Transverse colon (tissue), 4 donors: ENCODE data around the gene ZNF546.

Experiments
- EP300 ChIP-seq: sonication (generic); formaldehyde crosslinking; IDR thresholded peaks from one replicate; pipeline ENCODE4 v1.6.1; 2017; ENCODE audit warnings: antibody characterized with exemption, low read depth
- POLR2A ChIP-seq: fragments of 450-650 bp; IDR thresholded peaks from one replicate; pipeline ENCODE4 v1.6.1; 2016; ENCODE audit warnings: antibody characterized with exemption, mild to moderate bottlenecking, moderate library complexity
- POLR2AphosphoS5 ChIP-seq, 3 donors: sonication (generic); formaldehyde crosslinking; IDR thresholded peaks; one replicate each; pipeline ENCODE4 v1.6.1; 2016; ENCODE audit warnings: antibody characterized with exemption in 3 of 3
- TF ChIP-seq, protein P1 (sequence below), 5 experiments: fragments of 200-600 bp in 3 of 5; fragments of 450-650 bp in 2 of 5; sonication (generic) in 3 of 5; IDR thresholded peaks; 1 replicate in 2 of 5; 2 replicates in 3 of 5; pipeline ENCODE4 v1.5.1; 2016 to 2017; ENCODE audit warnings: antibody characterized with exemption in 5 of 5, inconsistent platforms in 3 of 5, mild to moderate bottlenecking in 2 of 5, moderate library complexity in 1 of 5

DNA sequence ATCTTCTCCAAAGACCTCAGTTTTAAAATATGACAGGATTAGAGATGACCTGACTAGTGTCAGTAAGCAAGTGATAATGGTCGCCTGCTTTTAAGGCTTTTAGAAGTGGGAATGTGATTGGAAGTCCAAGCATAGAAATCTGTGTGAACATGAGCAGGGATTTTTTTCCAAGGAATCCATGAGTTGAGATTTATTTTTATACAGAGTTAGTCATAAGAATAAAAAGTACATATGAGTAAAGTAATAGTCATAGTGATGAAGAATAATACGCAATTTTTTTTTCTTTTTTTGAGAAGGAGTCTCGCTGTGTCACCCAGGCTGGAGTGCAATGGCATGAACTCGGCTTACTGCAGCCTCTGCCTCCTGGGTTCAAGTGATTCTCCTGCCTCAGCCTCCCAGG lies 1.6 kb downstream of the ZNF546 start:
- TF ChIP-seq, protein P1, sequence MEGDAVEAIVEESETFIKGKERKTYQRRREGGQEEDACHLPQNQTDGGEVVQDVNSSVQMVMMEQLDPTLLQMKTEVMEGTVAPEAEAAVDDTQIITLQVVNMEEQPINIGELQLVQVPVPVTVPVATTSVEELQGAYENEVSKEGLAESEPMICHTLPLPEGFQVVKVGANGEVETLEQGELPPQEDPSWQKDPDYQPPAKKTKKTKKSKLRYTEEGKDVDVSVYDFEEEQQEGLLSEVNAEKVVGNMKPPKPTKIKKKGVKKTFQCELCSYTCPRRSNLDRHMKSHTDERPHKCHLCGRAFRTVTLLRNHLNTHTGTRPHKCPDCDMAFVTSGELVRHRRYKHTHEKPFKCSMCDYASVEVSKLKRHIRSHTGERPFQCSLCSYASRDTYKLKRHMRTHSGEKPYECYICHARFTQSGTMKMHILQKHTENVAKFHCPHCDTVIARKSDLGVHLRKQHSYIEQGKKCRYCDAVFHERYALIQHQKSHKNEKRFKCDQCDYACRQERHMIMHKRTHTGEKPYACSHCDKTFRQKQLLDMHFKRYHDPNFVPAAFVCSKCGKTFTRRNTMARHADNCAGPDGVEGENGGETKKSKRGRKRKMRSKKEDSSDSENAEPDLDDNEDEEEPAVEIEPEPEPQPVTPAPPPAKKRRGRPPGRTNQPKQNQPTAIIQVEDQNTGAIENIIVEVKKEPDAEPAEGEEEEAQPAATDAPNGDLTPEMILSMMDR (IDR thresholded peaks at IDR 0.05) = no peak
- no peak for TF ChIP-seq POLR2A
- no peak for TF ChIP-seq POLR2AphosphoS5 (IDR thresholded peaks at IDR 0.05)
- no peak for TF ChIP-seq EP300
